ENCODE measurements around the gene FYCO1. TPM values are rescaled to one million over a fixed set of nuclear protein-coding genes. Genes with fewer than 3 reads are reported as not detected.

Gene FYCO1
- total RNA-seq, 1 donor, result 57.8 TPM

DNA sequence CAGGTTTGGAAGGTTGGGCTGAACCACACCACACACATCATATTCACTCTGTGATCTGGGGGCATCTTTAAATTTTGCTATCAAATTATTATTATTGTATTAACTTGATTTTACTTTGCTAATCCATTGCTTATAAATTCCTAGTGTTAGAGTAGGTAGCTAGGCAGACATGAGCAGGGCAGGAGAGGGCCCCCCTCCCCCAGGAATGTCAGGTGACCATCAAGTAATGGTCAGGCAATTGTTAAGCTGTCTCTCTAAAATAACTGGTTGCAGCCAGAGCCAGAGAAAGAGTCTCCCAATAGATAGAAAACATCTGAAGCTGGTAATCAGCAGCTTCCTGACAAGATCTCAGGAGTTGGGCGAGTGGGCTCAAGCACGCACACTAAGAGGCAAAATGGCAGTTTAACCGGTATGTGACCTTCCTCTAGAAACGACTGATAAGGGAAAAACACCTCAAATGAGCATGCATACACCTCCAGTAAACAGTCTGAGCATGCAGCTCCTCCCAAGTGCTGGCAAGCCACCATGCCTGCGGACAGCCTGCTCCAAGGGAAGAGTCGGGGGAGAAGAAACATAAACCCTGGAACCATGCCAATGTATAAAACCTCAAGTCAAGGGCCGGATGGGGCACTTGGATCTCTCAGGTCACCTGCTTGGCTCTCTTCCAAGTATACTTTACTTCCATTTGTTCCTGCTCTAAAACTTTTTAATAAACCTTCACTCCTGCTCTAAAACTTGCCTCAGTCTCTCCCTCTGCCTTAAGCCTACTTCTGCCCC, 55.4 kb downstream of the FYCO1 start:
- TF ChIP-seq, protein P1, sequence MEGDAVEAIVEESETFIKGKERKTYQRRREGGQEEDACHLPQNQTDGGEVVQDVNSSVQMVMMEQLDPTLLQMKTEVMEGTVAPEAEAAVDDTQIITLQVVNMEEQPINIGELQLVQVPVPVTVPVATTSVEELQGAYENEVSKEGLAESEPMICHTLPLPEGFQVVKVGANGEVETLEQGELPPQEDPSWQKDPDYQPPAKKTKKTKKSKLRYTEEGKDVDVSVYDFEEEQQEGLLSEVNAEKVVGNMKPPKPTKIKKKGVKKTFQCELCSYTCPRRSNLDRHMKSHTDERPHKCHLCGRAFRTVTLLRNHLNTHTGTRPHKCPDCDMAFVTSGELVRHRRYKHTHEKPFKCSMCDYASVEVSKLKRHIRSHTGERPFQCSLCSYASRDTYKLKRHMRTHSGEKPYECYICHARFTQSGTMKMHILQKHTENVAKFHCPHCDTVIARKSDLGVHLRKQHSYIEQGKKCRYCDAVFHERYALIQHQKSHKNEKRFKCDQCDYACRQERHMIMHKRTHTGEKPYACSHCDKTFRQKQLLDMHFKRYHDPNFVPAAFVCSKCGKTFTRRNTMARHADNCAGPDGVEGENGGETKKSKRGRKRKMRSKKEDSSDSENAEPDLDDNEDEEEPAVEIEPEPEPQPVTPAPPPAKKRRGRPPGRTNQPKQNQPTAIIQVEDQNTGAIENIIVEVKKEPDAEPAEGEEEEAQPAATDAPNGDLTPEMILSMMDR (IDR thresholded peaks at IDR 0.05; ENCODE audit: insufficient read depth, low read length), result no peak
- H3K4me3 ChIP-seq (ENCODE audit: low read depth, low read length), result no peak overlapping the region
- DNase-seq (ENCODE audit: low read depth), result no peak

DNA sequence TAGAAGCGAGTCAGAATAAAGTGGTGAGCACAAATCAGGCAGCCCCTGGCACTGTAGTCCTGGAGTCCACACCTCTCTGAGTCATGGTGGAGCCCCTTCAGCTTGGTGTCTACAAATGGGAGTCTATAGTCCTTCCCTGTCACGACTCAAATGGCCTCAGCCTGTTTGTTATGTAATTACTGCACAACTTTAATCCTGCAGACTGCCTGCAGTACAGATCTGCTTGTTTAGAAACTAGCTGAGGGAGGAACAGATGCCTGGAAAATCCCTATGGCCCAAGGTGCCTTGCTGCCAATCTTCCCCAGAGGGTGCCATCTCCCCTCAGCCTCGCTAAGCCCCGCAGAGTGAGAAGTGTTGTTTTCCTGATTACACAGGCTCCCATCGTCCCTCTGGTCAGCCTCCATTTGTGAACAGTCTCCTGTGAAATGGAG, 56.3 kb downstream of the FYCO1 start:
- peak; percentile 14 for DNase-seq (ENCODE audit: low read depth)
- no peak overlapping the region for H3K4me3 ChIP-seq (ENCODE audit: low read depth, low read length)
- TF ChIP-seq, protein P1 (IDR thresholded peaks at IDR 0.05; ENCODE audit: insufficient read depth, low read length), result no peak

DNA sequence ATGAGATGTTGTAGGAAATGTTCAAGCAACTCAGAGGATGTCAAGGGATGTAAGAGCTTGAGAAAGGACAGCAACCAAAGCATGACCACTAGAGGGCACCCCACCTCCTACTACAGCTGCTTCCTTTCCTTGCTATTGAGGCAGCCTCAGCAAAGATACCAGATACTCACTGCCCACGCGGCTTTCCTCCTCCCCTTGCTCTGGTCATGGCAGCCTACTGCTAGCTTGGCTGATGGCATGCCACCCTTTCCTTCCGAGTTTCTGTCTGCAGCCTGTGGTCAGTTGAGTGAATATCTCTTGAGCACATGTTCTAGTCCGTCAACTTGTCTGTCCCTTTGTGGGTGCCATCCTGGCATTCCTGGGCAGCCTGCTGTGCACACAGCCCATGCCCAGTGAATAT, 56.8 kb downstream of the FYCO1 start:
- peak; percentile 95 for DNase-seq (ENCODE audit: low read depth)

DNA sequence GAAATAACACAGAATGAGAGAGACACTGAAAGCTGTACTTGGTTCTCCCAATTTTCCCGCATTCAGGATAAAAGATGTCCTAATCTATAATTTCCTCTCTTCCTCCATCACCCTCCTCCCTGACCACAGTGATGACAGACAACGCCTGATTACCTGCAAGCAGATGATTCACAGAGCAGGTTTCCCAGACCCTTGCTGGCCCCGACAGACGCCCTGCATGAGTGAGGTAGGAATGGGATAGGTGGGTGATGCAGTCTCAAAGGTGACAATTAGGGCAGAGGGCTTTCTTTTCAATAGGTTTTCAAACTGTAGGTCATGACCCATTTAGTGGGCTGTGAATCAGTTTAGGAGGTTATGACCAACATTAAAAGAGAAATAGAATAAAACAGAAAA, 57.6 kb downstream of the FYCO1 start:
- DNase-seq (ENCODE audit: low read depth), result no peak
- TF ChIP-seq, protein P1 (IDR thresholded peaks at IDR 0.05; ENCODE audit: insufficient read depth, low read length), result no peak
- no peak overlapping the region for H3K4me3 ChIP-seq (ENCODE audit: low read depth, low read length)

More for the DNA sequence above, 56.8 kb downstream of the FYCO1 start:
- TF ChIP-seq, protein P1 (IDR thresholded peaks at IDR 0.05; ENCODE audit: insufficient read depth, low read length), result peak; percentile 94
- no peak overlapping the region for H3K4me3 ChIP-seq (ENCODE audit: low read depth, low read length)

DNA sequence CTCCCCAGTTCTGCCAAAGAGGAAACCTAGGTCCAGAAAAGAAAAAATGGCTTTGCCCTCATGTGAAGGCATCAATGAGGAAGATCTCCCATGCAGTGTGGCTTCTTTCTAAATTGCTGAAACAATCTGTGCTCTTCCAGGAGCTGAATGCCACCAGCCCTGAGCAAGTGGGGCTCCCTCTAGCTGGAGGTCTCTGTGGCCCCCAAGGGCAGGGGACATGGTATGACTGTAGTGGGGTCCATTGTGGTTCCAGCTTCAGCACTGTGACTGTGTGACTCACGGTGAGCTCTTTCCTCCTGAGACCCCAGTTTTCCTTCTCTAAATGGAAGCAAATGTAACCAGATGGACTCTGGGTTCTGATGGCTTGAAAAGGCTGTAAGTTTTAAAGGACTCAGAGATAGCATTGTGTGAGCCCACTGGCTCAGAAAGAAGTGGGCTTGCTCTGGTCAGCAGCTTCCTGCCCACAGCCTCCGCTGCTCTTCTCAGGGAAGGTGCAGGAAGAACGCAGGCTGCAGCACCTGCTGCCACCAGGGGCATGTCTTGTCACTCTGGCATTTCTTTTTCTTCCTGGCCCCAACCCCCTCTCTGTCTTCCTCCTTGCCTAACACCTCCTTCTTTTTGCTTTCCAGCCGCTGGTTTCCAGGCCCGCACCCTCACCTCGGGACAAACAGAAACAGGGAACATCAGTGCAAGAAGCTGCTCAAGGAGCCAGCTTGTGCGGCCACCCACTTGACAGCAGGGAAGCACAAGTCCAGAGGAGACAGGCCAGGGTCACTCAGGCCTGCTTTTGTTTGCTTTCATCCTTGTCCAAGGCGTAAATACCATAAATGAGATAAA, 58.2 kb downstream of the FYCO1 start:
- no peak for DNase-seq (ENCODE audit: low read depth)
- H3K4me3 ChIP-seq (ENCODE audit: low read depth, low read length), result no peak overlapping the region
- TF ChIP-seq, protein P1 (IDR thresholded peaks at IDR 0.05; ENCODE audit: insufficient read depth, low read length), result no peak

DNA sequence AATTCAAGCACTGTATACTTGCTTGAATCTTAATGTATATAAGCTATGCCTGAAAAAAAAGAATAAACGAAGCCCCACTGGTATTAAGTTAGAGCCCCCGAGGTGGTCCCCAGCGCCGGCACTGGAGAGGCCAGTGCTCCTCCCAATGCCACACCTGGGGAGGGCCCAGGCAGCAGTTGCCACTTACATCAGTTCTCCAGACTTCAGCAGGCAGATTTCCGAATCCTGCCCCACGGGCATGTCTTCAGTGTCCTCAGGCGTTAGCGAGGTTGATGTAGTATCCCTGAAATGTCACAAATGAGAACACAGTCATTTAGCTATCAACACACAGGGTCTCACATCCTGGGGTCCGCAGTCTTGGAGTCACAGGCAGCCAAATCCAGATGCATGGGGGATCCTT, 59.4 kb downstream of the FYCO1 start:
- H3K4me3 ChIP-seq (ENCODE audit: low read depth, low read length), result no peak overlapping the region
- no peak for DNase-seq (ENCODE audit: low read depth)
- TF ChIP-seq, protein P1 (IDR thresholded peaks at IDR 0.05; ENCODE audit: insufficient read depth, low read length), result no peak
